Activated naive CD8-positive, alpha-beta T cell treated with anti-CD3 and anti-CD28 coated beads, Interleukin-2, amount 10 ng/mL, durations not matched to agents 7 days and 5 days (primary cell): Measurements from ENCODE around the gene SPDYC. TPM values are rescaled to one million over a fixed set of nuclear protein-coding genes. Genes with fewer than 3 reads are reported as not detected.
A peak's percentile ranks its signal among the peaks of the same experiment; 100 is the strongest.
"Not testable (repeated sequence)": the region's sequence is repeated elsewhere in the genome, so short reads cannot be mapped to it uniquely, and the experiment has no call there.

ENCODE experiments used
- ATAC-seq: fragments of 150-1000 bp; cut with Tn5 transposase; one replicate; pipeline ENCODE4 v1.10.0; 2021; ENCODE audit warnings: low read depth, moderate library complexity
- POLR2A ChIA-PET: fragments of 350-600 bp; sonication (Branson Sonifier 250); formaldehyde crosslinking; loops from one replicate; lab custom pipeline; 2021; ENCODE audit warnings: antibody characterized with exemption; lab: Charles Lee
- DNase-seq: peaks from one replicate; pipeline ENCODE4 v3.0.0; 2021
- H3K27ac Mint-ChIP-seq: one replicate; pipeline ENCODE4 v1.8.0; 2022; ENCODE audit warnings: mild to moderate bottlenecking, mixed read lengths
- H3K27me3 Mint-ChIP-seq: one replicate; pipeline ENCODE4 v1.8.0; 2022; ENCODE audit warnings: mild to moderate bottlenecking, moderate library complexity, mixed read lengths
- H3K36me3 Mint-ChIP-seq: one replicate; pipeline ENCODE4 v1.8.0; 2021; ENCODE audit warnings: mild to moderate bottlenecking, mixed read lengths
- H3K4me1 Mint-ChIP-seq: one replicate; pipeline ENCODE4 v1.8.0; 2021; ENCODE audit warnings: mixed read lengths
- H3K4me3 Mint-ChIP-seq: one replicate; pipeline ENCODE4 v1.8.0; 2022; ENCODE audit warnings: mild to moderate bottlenecking, moderate library complexity, mixed read lengths
- H3K9me3 Mint-ChIP-seq: one replicate; pipeline ENCODE4 v1.8.0; 2021; ENCODE audit warnings: mixed read lengths
- total RNA-seq, 2 experiments: library from RNA; stranded (reverse); gene quantifications; one replicate each; pipeline ENCODE4 v1.2.3, GENCODE V29; 2021

SPDYC gene
- total RNA-seq, 2 experiments from 2014 or later: not detected

GRCh38 chr11:65165410-65166317 lies 4.4 kb upstream of the SPDYC start:
- ATAC-seq (no peak), DNase-seq (no peak)
- Mint-ChIP-seq H3K4me3 (no peak overlapping the region), H3K27ac (no peak overlapping the region), H3K4me1 (peaks cover 11% of the 10 kb centered on the region), H3K27me3 (peaks cover 5% of the 10 kb centered on the region), H3K36me3 (no peaks in the 10 kb centered on the region), H3K9me3 (no peaks in the 10 kb centered on the region)
- POLR2A ChIA-PET: interaction anchor here (0.6 kb wide), 1 partner anchor 72 kb away, joined by 5 read pairs; no protein-coding TSS in a partner anchor

GRCh38 chr11:65166893-65167292 lies 3.1 kb upstream of the SPDYC start:
- DNase-seq: no peak
- Mint-ChIP-seq H3K4me3 (no peak overlapping the region), H3K9me3 (no peaks in the 10 kb centered on the region), H3K27ac (no peak overlapping the region), H3K27me3 (peaks cover 3% of the 10 kb centered on the region), H3K4me1 (peaks cover 11% of the 10 kb centered on the region), H3K36me3 (no peaks in the 10 kb centered on the region)
- POLR2A ChIA-PET: no interaction called here
- no peak for ATAC-seq

- no peak for DNase-seq
- Mint-ChIP-seq H3K9me3 (no peaks in the 10 kb centered on the region), H3K4me3 (no peak overlapping the region), H3K36me3 (no peaks in the 10 kb centered on the region), H3K27me3 (peaks cover 3% of the 10 kb centered on the region), H3K27ac (no peak overlapping the region), H3K4me1 (peaks cover 11% of the 10 kb centered on the region)
- POLR2A ChIA-PET: no interaction called here
- no peak for ATAC-seq
These were observed 2.4 kb upstream of the SPDYC start for GRCh38 chr11:65167656-65168055.

- peak; percentile 50 for ATAC-seq
- peaks cover 3% of the 10 kb centered on the region for H3K27me3 Mint-ChIP-seq
- POLR2A ChIA-PET: interaction anchor here (0.7 to 2.4 kb wide), 3 partner anchors 13 to 40 kb away, joined by 4 to 11 read pairs (median 6); partner anchors contain the start of gene CAPN1
- no peaks in the 10 kb centered on the region for H3K9me3 Mint-ChIP-seq
- H3K4me1 Mint-ChIP-seq: peaks cover 11% of the 10 kb centered on the region
- H3K36me3 Mint-ChIP-seq: no peaks in the 10 kb centered on the region
- no peak overlapping the region for H3K4me3 Mint-ChIP-seq
- peak overlapping the region; percentile 79 for H3K27ac Mint-ChIP-seq
- DNase-seq: no peak
These were observed 830 bp upstream of the SPDYC start for GRCh38 chr11:65169164-65169641.

GRCh38 chr11:65172600-65172999 lies 2.6 kb downstream of the SPDYC start:
- Mint-ChIP-seq H3K4me3 (no peak overlapping the region), H3K9me3 (no peaks in the 10 kb centered on the region), H3K4me1 (peaks cover 9% of the 10 kb centered on the region), H3K36me3 (no peaks in the 10 kb centered on the region), H3K27me3 (no peaks in the 10 kb centered on the region), H3K27ac (no peak overlapping the region)
- ATAC-seq (no peak), DNase-seq (no peak)
- POLR2A ChIA-PET: no interaction called here

GRCh38 chr11:65174571-65175010 lies 4.6 kb downstream of the SPDYC start:
- DNase-seq, ATAC-seq, H3K36me3 Mint-ChIP-seq, H3K4me3 Mint-ChIP-seq, POLR2A ChIA-PET, H3K27me3 Mint-ChIP-seq, H3K9me3 Mint-ChIP-seq, H3K27ac Mint-ChIP-seq, H3K4me1 Mint-ChIP-seq: not testable (repeated sequence)

- Mint-ChIP-seq H3K36me3 (peaks cover 4% of the 10 kb centered on the region), H3K4me3 (peak overlapping the region; percentile 89), H3K4me1 (peaks cover 17% of the 10 kb centered on the region), H3K27ac (peak overlapping the region; percentile 77), H3K27me3 (peaks cover 4% of the 10 kb centered on the region), H3K9me3 (no peaks in the 10 kb centered on the region)
- ATAC-seq (peak; percentile 63), DNase-seq (peak; percentile 77)
- POLR2A ChIA-PET: interaction anchor here (0.5 to 4.5 kb wide), 11 partner anchors 11 to 257 kb away, joined by 3 to 30 read pairs (median 7); partner anchors contain the start of genes ARL2, DPF2, FAU and MRPL49
These were observed 11.0 kb downstream of the SPDYC start for GRCh38 chr11:65180877-65181568.

GRCh38 chr11:65181569-65182257 lies 11.7 kb downstream of the SPDYC start, which contains the start of gene CAPN1:
Gene CAPN1 (plus strand): TSS chr11:65181928. CDS start chr11:65182702, 774 bp downstream.
- DNase-seq: peak; percentile 73
- Mint-ChIP-seq H3K4me1 (peaks cover 17% of the 10 kb centered on the region), H3K27ac (peak within 1 kb of the TSS; percentile 91), H3K27me3 (peaks cover 4% of the 10 kb centered on the region), H3K9me3 (no peaks in the 10 kb centered on the region), H3K36me3 (peaks cover 6% of the 10 kb centered on the region), H3K4me3 (peak within 1 kb of the TSS; percentile 98)
- ATAC-seq: peak; percentile 77
- POLR2A ChIA-PET: interaction anchor here (0.8 to 4.5 kb wide), 11 partner anchors 12 to 167 kb away, joined by 3 to 30 read pairs (median 7); partner anchors contain the start of genes ARL2, DPF2, FAU and MRPL49

GRCh38 chr11:65182258-65183170 lies 12.5 kb downstream of the SPDYC start:
- POLR2A ChIA-PET: interaction anchor here (0.6 to 4.5 kb wide), 10 partner anchors 13 to 170 kb away, joined by 3 to 30 read pairs (median 9); partner anchors contain the start of genes DPF2, FAU, MRPL49 and POLA2
- Mint-ChIP-seq H3K27ac (peak overlapping the region; percentile 71), H3K36me3 (peaks cover 9% of the 10 kb centered on the region), H3K4me1 (peaks cover 17% of the 10 kb centered on the region), H3K9me3 (no peaks in the 10 kb centered on the region), H3K27me3 (peaks cover 4% of the 10 kb centered on the region), H3K4me3 (peak overlapping the region; percentile 98)
- DNase-seq (no peak), ATAC-seq (peak; percentile 16)

- H3K27me3 Mint-ChIP-seq: peaks cover 4% of the 10 kb centered on the region
- POLR2A ChIA-PET: interaction anchor here (1.6 to 4.5 kb wide), 5 partner anchors 13 to 79 kb away, joined by 6 to 30 read pairs (median 15); partner anchors contain the start of genes POLA2, SPDYC, SYVN1 and TM7SF2
- no peak for DNase-seq
- ATAC-seq: no peak
- H3K36me3 Mint-ChIP-seq: peaks cover 9% of the 10 kb centered on the region
- no peak overlapping the region for H3K27ac Mint-ChIP-seq
- H3K9me3 Mint-ChIP-seq: no peaks in the 10 kb centered on the region
- peaks cover 17% of the 10 kb centered on the region for H3K4me1 Mint-ChIP-seq
- peak overlapping the region; percentile 59 for H3K4me3 Mint-ChIP-seq
These were observed 13.3 kb downstream of the SPDYC start for GRCh38 chr11:65183201-65183891.

- Mint-ChIP-seq H3K4me3 (no peak overlapping the region), H3K4me1 (peaks cover 17% of the 10 kb centered on the region), H3K9me3 (no peaks in the 10 kb centered on the region), H3K27me3 (peaks cover 4% of the 10 kb centered on the region), H3K27ac (no peak overlapping the region), H3K36me3 (peaks cover 9% of the 10 kb centered on the region)
- DNase-seq: no peak
- no peak for ATAC-seq
- POLR2A ChIA-PET: interaction anchor here (4.4 kb wide), 1 partner anchor 67 kb away, joined by 15 read pairs; the partner anchor contains the start of gene ZNHIT2
These were observed 14.1 kb downstream of the SPDYC start for GRCh38 chr11:65184146-65184545.
